ENCODE data around the gene DDOST. TPM values are rescaled to one million over a fixed set of nuclear protein-coding genes. Genes with fewer than 3 reads are reported as not detected.

DDOST gene
- total RNA-seq, 2 donors from 2014 or later, result 252 to 280 TPM

DNA sequence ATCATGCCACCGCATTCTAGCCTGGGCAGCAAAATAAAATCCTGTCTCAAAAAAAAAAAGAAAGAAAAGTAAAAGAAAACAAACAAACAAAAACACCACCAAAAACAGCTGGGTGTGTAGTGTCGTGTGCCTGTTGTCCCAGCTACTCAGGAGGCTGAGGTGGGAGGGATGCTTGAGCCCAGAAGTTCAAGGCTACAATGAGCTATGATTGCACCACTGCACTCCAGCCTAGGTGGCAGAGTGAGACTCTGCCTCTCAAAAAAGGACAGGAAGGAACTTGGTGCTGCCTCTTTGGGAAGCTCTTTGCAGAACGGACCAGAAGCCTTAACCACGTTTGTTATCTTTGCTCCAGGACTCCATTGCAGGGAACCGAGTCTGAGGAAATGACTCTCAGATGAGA is 45.7 kb upstream of the DDOST start:
- Mint-ChIP-seq H3K4me1 (no peaks in the 10 kb centered on the region), H3K4me3 (no peak overlapping the region), H3K36me3 (ENCODE audit: low read depth) (no peaks in the 10 kb centered on the region), H3K27me3 (ENCODE audit: insufficient read depth) (no peaks in the 10 kb centered on the region), H3K27ac (no peak overlapping the region), H3K9me3 (no peaks in the 10 kb centered on the region)
- Histone ChIP-seq H3K36me3 (ENCODE audit: control insufficient read depth, insufficient read depth, low read length) (no peaks in the 10 kb centered on the region), H3K9me3 (ENCODE audit: control insufficient read depth, low read length) (no peaks in the 10 kb centered on the region), H3K9ac (ENCODE audit: extremely low read depth, low read length, poor library complexity, severe bottlenecking) (no peak overlapping the region), H3K4me1 (ENCODE audit: control insufficient read depth, insufficient read depth, low read length) (no peaks in the 10 kb centered on the region), H3K4me3 (ENCODE audit: low read length) (no peak overlapping the region), H3K27ac (ENCODE audit: low read depth, low read length) (no peak overlapping the region), H3K27me3 (ENCODE audit: control insufficient read depth, insufficient read depth, low read length, poor library complexity, severe bottlenecking) (no peaks in the 10 kb centered on the region)
- 83 to 92% methylated on average over 4 to 5 of the region's 5 CpGs for WGBS, 2 experiments (ENCODE audit: insufficient coverage in 1 of 2, insufficient read length in 1 of 2)
- TF ChIP-seq, protein P1, sequence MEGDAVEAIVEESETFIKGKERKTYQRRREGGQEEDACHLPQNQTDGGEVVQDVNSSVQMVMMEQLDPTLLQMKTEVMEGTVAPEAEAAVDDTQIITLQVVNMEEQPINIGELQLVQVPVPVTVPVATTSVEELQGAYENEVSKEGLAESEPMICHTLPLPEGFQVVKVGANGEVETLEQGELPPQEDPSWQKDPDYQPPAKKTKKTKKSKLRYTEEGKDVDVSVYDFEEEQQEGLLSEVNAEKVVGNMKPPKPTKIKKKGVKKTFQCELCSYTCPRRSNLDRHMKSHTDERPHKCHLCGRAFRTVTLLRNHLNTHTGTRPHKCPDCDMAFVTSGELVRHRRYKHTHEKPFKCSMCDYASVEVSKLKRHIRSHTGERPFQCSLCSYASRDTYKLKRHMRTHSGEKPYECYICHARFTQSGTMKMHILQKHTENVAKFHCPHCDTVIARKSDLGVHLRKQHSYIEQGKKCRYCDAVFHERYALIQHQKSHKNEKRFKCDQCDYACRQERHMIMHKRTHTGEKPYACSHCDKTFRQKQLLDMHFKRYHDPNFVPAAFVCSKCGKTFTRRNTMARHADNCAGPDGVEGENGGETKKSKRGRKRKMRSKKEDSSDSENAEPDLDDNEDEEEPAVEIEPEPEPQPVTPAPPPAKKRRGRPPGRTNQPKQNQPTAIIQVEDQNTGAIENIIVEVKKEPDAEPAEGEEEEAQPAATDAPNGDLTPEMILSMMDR (conservative IDR thresholded peaks at IDR 0.05), result no peak
- no peak for DNase-seq

DNA sequence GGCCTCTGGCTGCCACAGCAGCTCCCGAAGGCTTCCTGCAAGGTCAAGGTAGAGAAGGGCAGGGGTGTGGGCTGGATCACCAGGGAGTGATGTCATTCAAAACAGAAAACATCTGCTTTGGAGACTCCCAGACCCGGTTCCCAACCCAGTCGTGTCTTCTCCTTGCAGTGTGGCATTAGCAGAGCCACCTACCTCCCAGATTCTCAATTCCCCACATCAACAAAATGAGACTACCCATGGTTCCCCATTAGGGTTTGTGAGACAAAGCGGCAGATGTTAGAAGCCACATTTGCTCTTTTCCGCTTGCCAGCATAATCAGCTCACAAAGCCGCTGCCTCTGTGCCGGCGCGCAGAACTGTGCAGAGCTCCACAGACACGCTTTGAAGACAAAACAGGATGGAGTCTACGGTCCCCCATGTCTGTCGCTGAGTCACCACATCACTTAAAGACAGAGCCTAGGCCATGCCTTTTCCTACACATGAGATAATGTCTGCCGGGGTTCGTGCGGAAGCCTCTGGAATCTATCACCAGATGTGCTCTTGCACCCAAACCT is 44.1 kb upstream of the DDOST start:
- peak overlapping the region; percentile 60 for H3K27ac ChIP-seq (ENCODE audit: low read depth, low read length)
- TF ChIP-seq, protein P1 (conservative IDR thresholded peaks at IDR 0.05), result no peak
- no peaks in the 10 kb centered on the region for H3K36me3 ChIP-seq (ENCODE audit: control insufficient read depth, insufficient read depth, low read length)
- Mint-ChIP-seq H3K4me1 (no peaks in the 10 kb centered on the region), H3K27me3 (ENCODE audit: insufficient read depth) (no peaks in the 10 kb centered on the region), H3K36me3 (ENCODE audit: low read depth) (no peaks in the 10 kb centered on the region), H3K27ac (no peak overlapping the region), H3K9me3 (no peaks in the 10 kb centered on the region), H3K4me3 (no peak overlapping the region)
- no peaks in the 10 kb centered on the region for H3K27me3 ChIP-seq (ENCODE audit: control insufficient read depth, insufficient read depth, low read length, poor library complexity, severe bottlenecking)
- no peak overlapping the region for H3K9ac ChIP-seq (ENCODE audit: extremely low read depth, low read length, poor library complexity, severe bottlenecking)
- H3K9me3 ChIP-seq (ENCODE audit: control insufficient read depth, low read length), result no peaks in the 10 kb centered on the region
- no peak for DNase-seq
- H3K4me3 ChIP-seq (ENCODE audit: low read length), result no peak overlapping the region
- H3K4me1 ChIP-seq (ENCODE audit: control insufficient read depth, insufficient read depth, low read length), result no peaks in the 10 kb centered on the region
- 94% methylated on average over 15 of the region's 15 CpGs for WGBS, 2 experiments (ENCODE audit: insufficient coverage in 1 of 2, insufficient read length in 1 of 2)

DNA sequence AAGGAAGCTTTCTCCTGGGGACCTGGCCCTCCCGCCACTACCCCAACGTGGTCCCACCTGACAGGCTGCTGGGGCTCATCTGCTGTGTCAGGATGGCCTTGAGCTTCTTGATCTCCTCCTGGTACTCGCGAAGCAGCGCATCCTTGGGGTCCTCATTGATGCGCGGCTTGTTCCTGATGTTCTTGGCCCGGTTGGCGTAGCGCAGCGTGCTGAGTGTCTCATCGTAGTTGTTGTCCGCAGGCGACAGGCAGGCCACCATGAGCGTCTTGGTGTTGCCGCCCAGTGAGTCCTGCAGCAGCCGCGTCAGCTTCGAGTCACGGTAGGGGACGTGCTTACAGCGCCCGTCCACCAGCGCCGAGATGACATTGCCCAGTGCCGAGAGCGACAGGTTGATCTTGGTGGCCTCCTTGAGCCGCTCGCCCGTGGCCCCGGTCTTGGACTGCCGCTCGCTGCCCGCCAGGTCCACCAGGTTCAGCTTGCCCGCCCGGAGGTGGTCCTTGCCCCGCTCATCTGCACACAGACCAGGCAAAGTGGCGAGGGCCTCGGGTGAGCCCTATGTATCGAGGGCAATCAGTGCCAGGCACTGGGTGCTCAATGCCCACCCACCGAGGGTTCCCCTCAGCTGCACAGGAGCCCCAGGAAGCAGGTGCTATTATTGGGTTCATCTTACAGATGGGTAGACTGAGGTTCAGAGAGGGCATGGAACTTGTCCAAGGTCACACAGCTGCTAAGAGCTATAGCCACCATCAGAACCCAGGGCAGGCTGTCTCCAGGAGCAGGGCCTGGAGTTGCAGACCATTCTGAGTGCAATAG is 43.4 kb upstream of the DDOST start:
- no peak overlapping the region for H3K4me3 Mint-ChIP-seq
- H3K36me3 ChIP-seq (ENCODE audit: control insufficient read depth, insufficient read depth, low read length), result no peaks in the 10 kb centered on the region
- H3K27ac ChIP-seq (ENCODE audit: low read depth, low read length), result peak overlapping the region; percentile 60
- H3K36me3 Mint-ChIP-seq (ENCODE audit: low read depth), result no peaks in the 10 kb centered on the region
- DNase-seq, result no peak
- no peaks in the 10 kb centered on the region for H3K27me3 Mint-ChIP-seq (ENCODE audit: insufficient read depth)
- H3K4me1 ChIP-seq (ENCODE audit: control insufficient read depth, insufficient read depth, low read length), result no peaks in the 10 kb centered on the region
- no peak overlapping the region for H3K4me3 ChIP-seq (ENCODE audit: low read length)
- no peaks in the 10 kb centered on the region for H3K27me3 ChIP-seq (ENCODE audit: control insufficient read depth, insufficient read depth, low read length, poor library complexity, severe bottlenecking)
- no peaks in the 10 kb centered on the region for H3K9me3 Mint-ChIP-seq
- TF ChIP-seq, protein P1 (conservative IDR thresholded peaks at IDR 0.05), result no peak
- H3K9ac ChIP-seq (ENCODE audit: extremely low read depth, low read length, poor library complexity, severe bottlenecking), result no peak overlapping the region
- no peak overlapping the region for H3K27ac Mint-ChIP-seq
- no peaks in the 10 kb centered on the region for H3K4me1 Mint-ChIP-seq
- 94 to 95% methylated on average over 28 to 41 of the region's 41 CpGs for WGBS, 2 experiments (ENCODE audit: insufficient coverage in 1 of 2, insufficient read length in 1 of 2)
- H3K9me3 ChIP-seq (ENCODE audit: control insufficient read depth, low read length), result no peaks in the 10 kb centered on the region

Data from endodermal cell (in vitro differentiated cells).